K562 (cell line): ENCODE measurements around the gene KLHL33. TPM values are rescaled to one million over a fixed set of nuclear protein-coding genes. Genes with fewer than 3 reads are reported as not detected.

ENCODE experiments used
- ATAC-seq: fragments of 200-7000 bp; cut with Tn5 transposase; 3 replicates; pipeline ENCODE4 v1.9.1; 2020; ENCODE audit warnings: moderate library complexity
- BruUV-seq: library from RNA; stranded (reverse); fragments of 400-500 nt; replicated peaks from 2 replicates; lab custom pipeline; 2021; lab: Mats Ljungman, UMichigan
- CTCF ChIA-PET: fragments of 300-600 bp; formaldehyde crosslinking; extraction: SDS; loops from one replicate; lab custom pipeline; 2021; ENCODE audit warnings: low intra/inter-chr PET ratio; lab: Yijun Ruan, JAX
- POLR2A ChIA-PET: fragments of 300-600, 350-650 bp; sonication (Branson Sonifier 250); formaldehyde crosslinking; extraction: SDS; loops from one replicate; lab custom pipeline; 2021; ENCODE audit warnings: antibody characterized with exemption, inconsistent platforms; lab: Yijun Ruan, JAX
- DNase-seq, 4 experiments: peaks; one replicate each; pipeline versions ENCODE4 v3.0.0 to v3.0.0-alpha.2; 2011 to 2018; ENCODE audit warnings: low spot score in 3 of 4, mixed read lengths in 3 of 4; ENCODE audit errors: extremely low read depth in 1 of 4
- FAIRE-seq: peaks from 2 replicates; lab custom pipeline; 2011; peaks lifted over from hg19 to GRCh38; lab: Jason Lieb, UNC
- H2AFZ ChIP-seq: 2 replicates; pipeline ENCODE4 v1.6.0; 2011; ENCODE audit warnings: low read depth, low read length, control low read depth, inconsistent platforms
- H3K27ac ChIP-seq: fragments of 200-600 bp; 3 replicates; pipeline ENCODE4 v1.8.0; 2011; ENCODE audit warnings: low read depth, mild to moderate bottlenecking, control low read depth, inconsistent platforms, low read length, moderate library complexity, mixed read lengths; ENCODE audit errors: extremely low read depth
- H3K27me3 ChIP-seq, 2 experiments: fragments of 300-600 bp in 1 of 2; 2 replicates in 1 of 2; 3 replicates in 1 of 2; pipeline versions ENCODE4 v1.6.0 to v1.8.0; 2011; ENCODE audit warnings: inconsistent platforms in 2 of 2, low read length in 2 of 2, mild to moderate bottlenecking in 1 of 2, mixed read lengths in 1 of 2, moderate library complexity in 1 of 2; ENCODE audit not compliant: control insufficient read depth in 2 of 2, insufficient read depth in 2 of 2
- H3K36me3 ChIP-seq: fragments of 300-600 bp; 3 replicates; pipeline ENCODE4 v1.8.0; 2011; ENCODE audit warnings: mild to moderate bottlenecking, low read length, inconsistent platforms; ENCODE audit not compliant: control insufficient read depth, insufficient read depth
- H3K4me1 ChIP-seq, 2 experiments: fragments of 200-600 bp in 1 of 2; replicated peaks in 1 of 2; 2 replicates in 1 of 2; 3 replicates in 1 of 2; pipeline versions ENCODE4 v1.5.1 to v1.8.0; 2011; ENCODE audit warnings: inconsistent platforms in 2 of 2, low read length in 2 of 2, mild to moderate bottlenecking in 1 of 2, mixed read lengths in 1 of 2, moderate library complexity in 1 of 2; ENCODE audit not compliant: control insufficient read depth in 2 of 2, insufficient read depth in 2 of 2
- H3K4me2 ChIP-seq: 2 replicates; pipeline ENCODE4 v1.6.1; 2011; ENCODE audit warnings: low read length, control low read depth, inconsistent platforms, mixed read lengths; ENCODE audit not compliant: insufficient read depth
- H3K4me3 ChIP-seq: fragments of 200-600 bp; sonication (generic), shearing (Covaris generic); 2 replicates; pipeline ENCODE4 v1.5.1; 2016; ENCODE audit warnings: control low read depth, inconsistent platforms
- H3K79me2 ChIP-seq: fragments of 200-600 bp; 3 replicates; pipeline ENCODE4 v1.8.0; 2011; ENCODE audit warnings: low read length, inconsistent platforms; ENCODE audit not compliant: control insufficient read depth, insufficient read depth
- H3K9ac ChIP-seq, 2 experiments: 2 replicates each; pipeline versions ENCODE4 v1.6.0 to v1.6.1; 2011; ENCODE audit warnings: low read depth in 2 of 2, low read length in 2 of 2, control low read depth in 1 of 2, inconsistent platforms in 1 of 2, mild to moderate bottlenecking in 1 of 2, mixed read lengths in 1 of 2; ENCODE audit not compliant: insufficient read depth in 1 of 2
- H3K9me1 ChIP-seq: one replicate; pipeline ENCODE4 v1.6.0; 2011; ENCODE audit warnings: inconsistent platforms, mild to moderate bottlenecking, low read length, moderate library complexity; ENCODE audit not compliant: control insufficient read depth, insufficient read depth
- H3K9me3 ChIP-seq: replicated peaks from 2 replicates; pipeline ENCODE4 v1.5.1; 2011; ENCODE audit warnings: low read depth, low read length, inconsistent platforms; ENCODE audit not compliant: control insufficient read depth, insufficient read depth
- H4K20me1 ChIP-seq: replicated peaks from 2 replicates; pipeline ENCODE4 v1.6.1; 2011; ENCODE audit warnings: low read length, inconsistent platforms, mixed read lengths; ENCODE audit not compliant: control insufficient read depth, insufficient read depth
- ARID1B ChIP-seq: fragments of 450-650 bp; IDR thresholded peaks from 2 replicates; pipeline ENCODE4 v1.6.1; 2016; ENCODE audit warnings: antibody characterized with exemption, mild to moderate bottlenecking, inconsistent platforms
- DPF2 ChIP-seq: fragments of 450-650 bp; IDR thresholded peaks from 2 replicates; pipeline ENCODE4 v1.6.1; 2016
- ELF2 ChIP-seq: fragments of 250-450 bp; sonication (Bioruptor Pico); IDR thresholded peaks from 2 replicates; pipeline ENCODE4 v1.5.0; 2021; ENCODE audit warnings: mild to moderate bottlenecking
- FOXK1 ChIP-seq: sonication (generic); formaldehyde crosslinking; IDR thresholded peaks from 2 replicates; pipeline ENCODE4 v1.8.0; 2022; ENCODE audit warnings: missing genetic modification reagents, mild to moderate bottlenecking, borderline replicate concordance
- MCM7 ChIP-seq, 2 experiments: fragments of 450-650 bp; IDR thresholded peaks; 2 replicates each; pipeline ENCODE4 v1.6.1; 2016 to 2018
- NFIC ChIP-seq: fragments of 450-650 bp; IDR thresholded peaks from 2 replicates; pipeline ENCODE4 v1.6.1; 2017; ENCODE audit warnings: mild to moderate bottlenecking, inconsistent platforms
- POLR2AphosphoS5 ChIP-seq: IDR thresholded peaks from 2 replicates; pipeline ENCODE4 v1.6.1; 2011; ENCODE audit warnings: mild to moderate bottlenecking, low read depth, low read length, moderate library complexity; ENCODE audit not compliant: control insufficient read depth, insufficient read depth
- SMARCA4 ChIP-seq: fragments of 450-650 bp; IDR thresholded peaks from 2 replicates; pipeline ENCODE4 v1.6.1; 2016
- SMARCE1 ChIP-seq: fragments of 450-650 bp; IDR thresholded peaks from 2 replicates; pipeline ENCODE4 v1.7.1; 2016; ENCODE audit warnings: mild to moderate bottlenecking
- SPI1 ChIP-seq: IDR thresholded peaks from 2 replicates; pipeline ENCODE4 v1.6.1; 2011; ENCODE audit warnings: low read depth, low read length, control low read depth, borderline replicate concordance
- SRSF9 ChIP-seq: fragments of 200-400 bp; formaldehyde crosslinking; IDR thresholded peaks from 2 replicates; pipeline ENCODE4 v1.6.1; 2017; ENCODE audit warnings: low read depth, low read length, borderline replicate concordance
- ZFP30 ChIP-seq: fragments of 250-450 bp; sonication (Bioruptor Pico); IDR thresholded peaks from 2 replicates; pipeline ENCODE4 v1.8.0; 2022; ENCODE audit warnings: moderate library complexity, mild to moderate bottlenecking, inconsistent platforms, borderline replicate concordance
- WGBS: fragments of 100-300 bp; shearing (Covaris generic); methylation state at CpG from one replicate; pipeline ENCODE4 v1.1.6; 2016; ENCODE audit warnings: low coverage, mixed read lengths; ENCODE audit not compliant: insufficient coverage; ENCODE audit errors: missing lambda C conversion rate; 5-methylcytosine and 5-hydroxymethylcytosine counted together
- in situ Hi-C: fragments of 300-500 bp; cut with MboI; formaldehyde crosslinking; loops from 4 replicates; pipeline ENCODE4 v1.15.0; 2018; ENCODE audit warnings: inconsistent platforms, mixed read lengths
- intact Hi-C: fragments of 100-400 bp; cut with micrococcal nuclease; formaldehyde crosslinking; loops from 2 replicates; pipeline ENCODE4 v1.14.2; 2022
- polyA plus RNA-seq, 8 experiments: library from polyadenylated mRNA; depleted of rRNA in 4 of 8; stranded (reverse) in 5 of 8; unstranded in 3 of 8; fragments of >200 nt; fragmentation: Nextera tagmentation in 2 of 8; fragmentation: Illumina TruSeq in 1 of 8; extraction: Ambion mirVana in 2 of 8; extraction: Trizol in 1 of 8; gene quantifications; 2 replicates each; pipeline versions ENCODE4 v1.2.1 to v1.2.3, GENCODE V29; 2011 to 2014; ENCODE audit warnings: inconsistent platforms in 1 of 8, missing spikeins in 1 of 8
- total RNA-seq, 7 experiments: library from RNA; depleted of rRNA in 6 of 7; stranded (reverse); fragments of >200 nt in 6 of 7; fragmentation: Illumina TruSeq in 2 of 7; extraction: Trizol in 2 of 7; gene quantifications; 2 replicates each; pipeline versions ENCODE4 v1.2.1 to v1.2.3, GENCODE V29; 2011 to 2021; ENCODE audit warnings: low replicate concordance in 1 of 7
- TF ChIP-seq, protein P1 (sequence below): sonication (generic); IDR thresholded peaks from 2 replicates; pipeline ENCODE4 v1.6.1; 2016
- TF ChIP-seq, protein P2 (sequence below): fragments of 450-650 bp; formaldehyde crosslinking; IDR thresholded peaks from 2 replicates; pipeline ENCODE4 v1.4.0; 2022; ENCODE audit warnings: missing genetic modification characterization
- TF ChIP-seq, protein P3 (sequence below), 2 experiments: fragments of 200-800 bp in 1 of 2; sonication (Bioruptor generic) in 1 of 2; sonication (generic) in 1 of 2; formaldehyde crosslinking in 1 of 2; IDR thresholded peaks in 1 of 2; conservative IDR thresholded peaks in 1 of 2; 2 replicates each; pipeline versions ENCODE4 v1.5.0 to v1.6.1; 2016 to 2020; ENCODE audit warnings: missing compliant biosample characterization in 1 of 2, missing genetic modification characterization in 1 of 2, missing genetic modification reagents in 1 of 2
- TF ChIP-seq, protein P4 (sequence below), 2 experiments: fragments of 450-650 bp; conservative IDR thresholded peaks; 2 replicates each; pipeline ENCODE4 v1.6.1; 2017; ENCODE audit warnings: mild to moderate bottlenecking in 2 of 2, moderate library complexity in 2 of 2

The KLHL33 gene
- total and polyA plus RNA-seq, 9 of the 15 experiments (the other 6 are each of a cell fraction or from before 2014, with no cell fraction given) = 0.04 to 0.27 (median 0.13) TPM; not detected in 6

DNA sequence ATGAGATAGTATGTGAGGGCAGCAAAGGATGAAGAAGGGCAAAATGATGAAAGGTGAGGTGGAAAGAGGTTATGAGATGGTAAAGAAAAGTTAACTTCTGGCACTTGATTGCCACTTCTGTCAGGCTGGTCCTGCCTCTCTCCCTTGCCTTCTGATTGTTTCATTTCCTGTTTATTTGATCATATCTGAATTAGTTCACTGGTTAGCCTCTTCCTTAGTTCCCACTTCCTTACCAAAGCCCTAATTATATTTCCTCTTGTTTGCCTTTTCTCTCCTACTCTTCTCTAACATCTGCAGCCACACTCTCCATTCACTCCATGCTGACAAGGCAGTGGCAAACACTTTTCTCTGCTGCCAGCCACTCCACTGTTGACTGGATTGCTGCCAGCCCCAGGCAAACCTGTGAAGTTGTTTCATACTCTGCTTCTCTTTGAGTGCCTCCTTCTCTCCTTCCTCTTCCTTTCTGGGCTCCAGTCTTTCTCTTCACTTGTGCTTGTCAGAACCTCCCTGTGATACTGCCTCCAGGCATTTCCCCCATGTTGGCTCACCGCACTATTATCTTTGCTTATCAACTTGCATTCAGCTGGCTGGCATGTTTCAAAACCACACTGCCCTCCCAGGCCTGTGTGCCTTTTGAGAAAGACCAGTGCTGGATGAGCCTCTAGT is 41.4 kb upstream of the KLHL33 start:
- no TSS peak for BruUV-seq
- DNase-seq (peak in 2 of 4 experiments; percentile 51 to 76), ATAC-seq (peak; percentile 70), FAIRE-seq (peak; percentile 88)
- Histone ChIP-seq H2AFZ (no peak overlapping the region), H3K9me1 (no peaks in the 10 kb centered on the region), H3K4me2 (peak overlapping the region; percentile 20; the same call in 1 of the 2 replicates), H4K20me1 (0 out of 2 replicates have a peak, but pooled peaks cover 3% of the 10 kb centered on the region), H3K4me3 (no peak overlapping the region), H3K9ac (peak overlapping the region in 1 of 2 experiments; percentile 15; a peak in 1 of 4 replicates), H3K36me3 (peaks cover 65% of the 10 kb centered on the region), H3K79me2 (peaks cover 14% of the 10 kb centered on the region), H3K27me3 (no peaks in the 10 kb centered on the region), H3K27ac (peak overlapping the region; percentile 26; the same call in 2 of the 3 replicates), H3K9me3 (no peaks in the 10 kb centered on the region), H3K4me1 (peaks cover 13 to 41% of the 10 kb centered on the region in 2 experiments; a peak in 4 of 5 replicates)
- in situ Hi-C loops = no loop called here
- ChIA-PET CTCF (no interaction called here), POLR2A (interaction anchor here (0.8 to 3.2 kb wide), 4 partner anchors 11 to 150 kb away, joined by 3 to 13 read pairs (median 4); partner anchors contain the start of genes APEX1, OSGEP and PIP4P1)
- intact Hi-C loops = no loop called here
- WGBS = 0% methylated on average over 1 of the region's 1 CpG
- TF ChIP-seq SPI1 (0 out of 2 replicates have a peak, but pooled peaks have one; percentile 18), ZFP30 (CRISPR knock-in tag) (no peak), DPF2 (peak; percentile 73), SMARCA4 (peak; percentile 68), NFIC (peak; percentile 59), SRSF9 (no peak), POLR2AphosphoS5 (peak; percentile 57), ELF2 (CRISPR knock-in tag) (no peak), ARID1B (peak; percentile 85), FOXK1 (no peak), SMARCE1 (peak; percentile 69; the same call in 1 of the 2 replicates), MCM7 (IDR thresholded peaks at IDR 0.05) (no peak)
- TF ChIP-seq, protein P1, sequence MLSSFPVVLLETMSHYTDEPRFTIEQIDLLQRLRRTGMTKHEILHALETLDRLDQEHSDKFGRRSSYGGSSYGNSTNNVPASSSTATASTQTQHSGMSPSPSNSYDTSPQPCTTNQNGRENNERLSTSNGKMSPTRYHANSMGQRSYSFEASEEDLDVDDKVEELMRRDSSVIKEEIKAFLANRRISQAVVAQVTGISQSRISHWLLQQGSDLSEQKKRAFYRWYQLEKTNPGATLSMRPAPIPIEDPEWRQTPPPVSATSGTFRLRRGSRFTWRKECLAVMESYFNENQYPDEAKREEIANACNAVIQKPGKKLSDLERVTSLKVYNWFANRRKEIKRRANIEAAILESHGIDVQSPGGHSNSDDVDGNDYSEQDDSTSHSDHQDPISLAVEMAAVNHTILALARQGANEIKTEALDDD = peak; percentile 66
- TF ChIP-seq, protein P2, sequence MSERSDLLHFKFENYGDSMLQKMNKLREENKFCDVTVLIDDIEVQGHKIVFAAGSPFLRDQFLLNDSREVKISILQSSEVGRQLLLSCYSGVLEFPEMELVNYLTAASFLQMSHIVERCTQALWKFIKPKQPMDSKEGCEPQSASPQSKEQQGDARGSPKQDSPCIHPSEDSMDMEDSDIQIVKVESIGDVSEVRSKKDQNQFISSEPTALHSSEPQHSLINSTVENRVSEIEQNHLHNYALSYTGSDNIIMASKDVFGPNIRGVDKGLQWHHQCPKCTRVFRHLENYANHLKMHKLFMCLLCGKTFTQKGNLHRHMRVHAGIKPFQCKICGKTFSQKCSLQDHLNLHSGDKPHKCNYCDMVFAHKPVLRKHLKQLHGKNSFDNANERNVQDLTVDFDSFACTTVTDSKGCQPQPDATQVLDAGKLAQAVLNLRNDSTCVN (CRISPR knock-in tag) = 0 out of 2 replicates have a peak, but pooled peaks have one; percentile 44
- TF ChIP-seq, protein P3, sequence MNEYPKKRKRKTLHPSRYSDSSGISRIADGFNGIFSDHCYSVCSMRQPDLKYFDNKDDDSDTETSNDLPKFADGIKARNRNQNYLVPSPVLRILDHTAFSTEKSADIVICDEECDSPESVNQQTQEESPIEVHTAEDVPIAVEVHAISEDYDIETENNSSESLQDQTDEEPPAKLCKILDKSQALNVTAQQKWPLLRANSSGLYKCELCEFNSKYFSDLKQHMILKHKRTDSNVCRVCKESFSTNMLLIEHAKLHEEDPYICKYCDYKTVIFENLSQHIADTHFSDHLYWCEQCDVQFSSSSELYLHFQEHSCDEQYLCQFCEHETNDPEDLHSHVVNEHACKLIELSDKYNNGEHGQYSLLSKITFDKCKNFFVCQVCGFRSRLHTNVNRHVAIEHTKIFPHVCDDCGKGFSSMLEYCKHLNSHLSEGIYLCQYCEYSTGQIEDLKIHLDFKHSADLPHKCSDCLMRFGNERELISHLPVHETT (CRISPR knock-in tag; conservative IDR thresholded peaks at IDR 0.05 in 1 of 2, IDR thresholded peaks at IDR 0.05 in 1 of 2) = 0 out of 4 replicates have a peak, but pooled peaks of 1 of the 2 experiments have one; percentile 23
- TF ChIP-seq, protein P4, sequence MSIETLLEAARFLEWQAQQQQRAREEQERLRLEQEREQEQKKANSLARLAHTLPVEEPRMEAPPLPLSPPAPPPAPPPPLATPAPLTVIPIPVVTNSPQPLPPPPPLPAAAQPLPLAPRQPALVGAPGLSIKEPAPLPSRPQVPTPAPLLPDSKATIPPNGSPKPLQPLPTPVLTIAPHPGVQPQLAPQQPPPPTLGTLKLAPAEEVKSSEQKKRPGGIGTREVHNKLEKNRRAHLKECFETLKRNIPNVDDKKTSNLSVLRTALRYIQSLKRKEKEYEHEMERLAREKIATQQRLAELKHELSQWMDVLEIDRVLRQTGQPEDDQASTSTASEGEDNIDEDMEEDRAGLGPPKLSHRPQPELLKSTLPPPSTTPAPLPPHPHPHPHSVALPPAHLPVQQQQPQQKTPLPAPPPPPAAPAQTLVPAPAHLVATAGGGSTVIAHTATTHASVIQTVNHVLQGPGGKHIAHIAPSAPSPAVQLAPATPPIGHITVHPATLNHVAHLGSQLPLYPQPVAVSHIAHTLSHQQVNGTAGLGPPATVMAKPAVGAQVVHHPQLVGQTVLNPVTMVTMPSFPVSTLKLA (conservative IDR thresholded peaks at IDR 0.05) = peak in 1 of 2 experiments; percentile 35; a peak in 1 of 4 replicates
